A549 treated with AZD2906 at 1 μM for 4 hours (cell line): Measurements from ENCODE around the gene DDRGK1. TPM values are rescaled to one million over a fixed set of nuclear protein-coding genes. Genes with fewer than 3 reads are reported as not detected.

Experiments used
- total RNA-seq: library from RNA; stranded (reverse); fragments of 200-300 nt; extraction: Qiagen RNA extraction; gene quantifications from 5 replicates; pipeline ENCODE4 v1.2.3, GENCODE V29; 2022

Gene DDRGK1
- 78.2 to 103 TPM (median 99.3 TPM) in 5 replicates for total RNA-seq

DNA sequence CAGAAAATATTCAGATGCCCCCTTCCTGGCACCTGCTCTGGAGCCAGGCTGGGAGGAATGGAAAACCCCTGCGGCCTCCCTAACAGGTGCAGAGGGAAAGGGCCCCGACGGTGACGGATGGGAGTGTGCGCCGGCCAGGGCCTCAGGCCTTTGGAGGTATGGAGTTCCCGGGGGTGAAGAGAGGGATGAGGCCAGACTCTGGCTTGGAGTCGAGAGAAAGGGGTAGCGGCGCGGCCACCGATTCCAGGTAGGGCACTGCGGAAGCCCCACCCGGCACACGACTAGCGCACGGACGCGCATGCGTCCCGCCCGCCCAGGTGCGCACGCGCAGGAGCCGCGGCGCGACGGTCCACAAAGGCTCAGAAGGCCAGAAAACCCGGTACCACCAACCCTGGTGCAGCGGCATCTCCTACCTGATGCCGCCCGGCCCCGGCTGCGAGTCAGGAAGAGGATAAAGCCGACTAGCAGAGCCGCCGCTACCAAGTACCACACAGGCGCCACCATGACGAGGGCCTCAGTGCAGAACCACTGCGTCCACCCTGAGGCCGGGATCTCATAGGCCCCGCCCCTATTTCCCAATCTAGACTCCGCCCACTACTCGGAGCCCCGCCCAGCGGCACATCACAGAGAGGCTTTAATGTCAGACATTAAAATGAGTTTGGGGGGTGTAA is at the start of gene DDRGK1:
Gene DDRGK1, minus strand, starts transcription at position 559 of the 671 bp plus-strand sequence. Its CDS starts 55 bp downstream, at position 504.

GRCh38 chr20:3239026-3239866 is 34.8 kb upstream of the DDRGK1 start, which contains the start of gene SLC4A11:
Gene SLC4A11 (minus strand): TSS chr20:3239190. CDS start chr20:3239137, 53 bp downstream.

DNA sequence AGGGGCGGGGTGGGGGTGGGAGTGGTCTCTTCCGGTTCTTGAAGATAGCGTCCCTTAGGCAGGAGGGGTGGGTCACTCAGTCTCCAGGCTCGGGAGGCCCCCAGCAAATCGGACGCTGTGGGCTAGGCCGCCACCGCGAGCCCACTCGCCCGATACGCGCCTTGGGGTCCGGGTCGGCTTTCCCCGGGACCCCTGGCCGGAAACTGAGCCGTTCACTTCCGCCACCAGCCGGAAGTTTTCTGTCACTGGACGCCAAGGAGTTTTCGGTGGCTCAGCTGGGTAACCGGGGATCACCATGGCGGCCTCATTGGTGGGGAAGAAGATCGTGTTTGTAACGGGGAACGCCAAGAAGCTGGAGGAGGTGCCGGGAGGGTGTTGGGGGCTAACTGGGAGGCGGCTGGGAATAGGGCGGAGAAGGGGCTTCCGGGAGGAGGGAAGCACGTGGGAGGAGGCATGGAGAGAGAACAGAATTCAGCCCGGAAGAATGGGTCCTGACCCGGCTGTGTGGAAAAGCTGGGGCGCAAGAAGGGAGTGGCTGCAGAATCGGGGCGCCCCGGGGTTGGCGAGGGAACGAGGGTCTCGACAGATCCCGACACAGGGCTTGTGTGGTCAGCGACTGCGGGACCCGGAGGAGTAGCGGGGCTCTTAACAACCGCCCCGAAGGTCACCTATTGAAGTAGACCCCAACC is 4.9 kb upstream of the DDRGK1 start, which contains the start of gene ITPA:
Gene ITPA, plus strand, starts transcription at position 242 of the 689 bp plus-strand sequence. Its CDS starts 54 bp downstream, at position 296.

GRCh38 chr20:3172933-3173609 is 31.4 kb downstream of the DDRGK1 start, which contains the start of gene LZTS3:
Gene LZTS3 (minus strand): TSS chr20:3173549. CDS start chr20:3167163, 6,386 bp downstream.

Other genes starting within 250 kb of the DDRGK1 start
- gene GNRH2, start 161.1 kb downstream of the DDRGK1 start, total RNA-seq, result 0.18 to 0.22 TPM (median 0.21 TPM) in 4 of 5 replicates, not detected in the other
- gene MRPS26, start 158.6 kb downstream of the DDRGK1 start, total RNA-seq, result 106 to 165 TPM (median 157 TPM) in 5 replicates
- not detected in 5 replicates for gene OXT, start 133.1 kb downstream of the DDRGK1 start, total RNA-seq
- not detected in 5 replicates for gene AVP, start 120.0 kb downstream of the DDRGK1 start, total RNA-seq
- gene FASTKD5, start 44.8 kb downstream of the DDRGK1 start, total RNA-seq, result 46.8 to 52.8 TPM (median 47.9 TPM) in 5 replicates
- 4.9 to 6.0 TPM (median 5.8 TPM) in 5 replicates for gene UBOX5, start 44.8 kb downstream of the DDRGK1 start, total RNA-seq
- gene LZTS3, start 31.1 kb downstream of the DDRGK1 start, total RNA-seq, result 4.4 to 5.9 TPM (median 5.6 TPM) in 5 replicates
- gene ITPA, start 4.8 kb upstream of the DDRGK1 start, total RNA-seq, result 131 to 148 TPM (median 134 TPM) in 5 replicates
- gene SLC4A11, start 34.5 kb upstream of the DDRGK1 start, total RNA-seq, result 10.2 to 13.8 TPM (median 13.0 TPM) in 5 replicates
- gene DNAAF9, start 203.0 kb upstream of the DDRGK1 start, total RNA-seq, result 5.7 to 7.1 TPM (median 6.6 TPM) in 5 replicates